Measurements from ENCODE around the gene ARID3A. TPM values are rescaled to one million over a fixed set of nuclear protein-coding genes. Genes with fewer than 3 reads are reported as not detected.
"Not testable (repeated sequence)": the region's sequence is repeated elsewhere in the genome, so short reads cannot be mapped to it uniquely, and the experiment has no call there.

ARID3A gene
- 7.8 and 12.2 TPM in 2 replicates for total RNA-seq (2014; rRNA removed; shearing (Covaris generic); ENCODE audit: low replicate concordance)

GRCh38 chr19:925526-926322, at the start of gene ARID3A:
ARID3A (plus strand) TSS chr19:926035; CDS start chr19:929529, 3,494 bp downstream.
- peak; percentile 69 for DNase-seq (ENCODE audit: low read depth)
- in situ Hi-C loops (cut with HindIII; ENCODE audit: low pct_unique_long_range_greater_than_20kb, low sequenced_read_pairs), result no loop called here

GRCh38 chr19:876089-876488, 49.7 kb upstream of the ARID3A start:
- no peak for DNase-seq (ENCODE audit: low read depth)
- in situ Hi-C loops (cut with HindIII; ENCODE audit: low pct_unique_long_range_greater_than_20kb, low sequenced_read_pairs), result no loop called here

- in situ Hi-C loops (cut with HindIII; ENCODE audit: low pct_unique_long_range_greater_than_20kb, low sequenced_read_pairs), result no loop called here
- DNase-seq (ENCODE audit: low read depth), result no peak
Observed at GRCh38 chr19:876780-877314, 49.0 kb upstream of the ARID3A start.

GRCh38 chr19:877992-878660, 47.7 kb upstream of the ARID3A start:
- DNase-seq (ENCODE audit: low read depth); in situ Hi-C loops (cut with HindIII; ENCODE audit: low pct_unique_long_range_greater_than_20kb, low sequenced_read_pairs): not testable (repeated sequence)

- in situ Hi-C loops (cut with HindIII; ENCODE audit: low pct_unique_long_range_greater_than_20kb, low sequenced_read_pairs); DNase-seq (ENCODE audit: low read depth): not testable (repeated sequence)
Observed at GRCh38 chr19:878751-879561, 46.9 kb upstream of the ARID3A start.

GRCh38 chr19:879711-880438, 46.0 kb upstream of the ARID3A start:
- in situ Hi-C loops (cut with HindIII; ENCODE audit: low pct_unique_long_range_greater_than_20kb, low sequenced_read_pairs), result no loop called here

GRCh38 chr19:881385-882071, 44.3 kb upstream of the ARID3A start:
- no peak for DNase-seq (ENCODE audit: low read depth)
- in situ Hi-C loops (cut with HindIII; ENCODE audit: low pct_unique_long_range_greater_than_20kb, low sequenced_read_pairs), result no loop called here

More at GRCh38 chr19:879711-880438, 46.0 kb upstream of the ARID3A start:
- DNase-seq (ENCODE audit: low read depth), result no peak

- no peak for DNase-seq (ENCODE audit: low read depth)
- in situ Hi-C loops (cut with HindIII; ENCODE audit: low pct_unique_long_range_greater_than_20kb, low sequenced_read_pairs), result no loop called here
Observed at GRCh38 chr19:882871-883497, 42.9 kb upstream of the ARID3A start.

- in situ Hi-C loops (cut with HindIII; ENCODE audit: low pct_unique_long_range_greater_than_20kb, low sequenced_read_pairs), result no loop called here
- DNase-seq (ENCODE audit: low read depth), result peak; percentile 56
Observed at GRCh38 chr19:883661-884211, 42.1 kb upstream of the ARID3A start.

GRCh38 chr19:884420-885211, 41.2 kb upstream of the ARID3A start:
- in situ Hi-C loops (cut with HindIII; ENCODE audit: low pct_unique_long_range_greater_than_20kb, low sequenced_read_pairs), result no loop called here
- no peak for DNase-seq (ENCODE audit: low read depth)

GRCh38 chr19:885536-886224, 40.2 kb upstream of the ARID3A start:
- no peak for DNase-seq (ENCODE audit: low read depth)
- in situ Hi-C loops (cut with HindIII; ENCODE audit: low pct_unique_long_range_greater_than_20kb, low sequenced_read_pairs), result no loop called here

GRCh38 chr19:887072-887471, 38.8 kb upstream of the ARID3A start:
- in situ Hi-C loops (cut with HindIII; ENCODE audit: low pct_unique_long_range_greater_than_20kb, low sequenced_read_pairs), result no loop called here
- DNase-seq (ENCODE audit: low read depth), result no peak

GRCh38 chr19:887599-887998, 38.2 kb upstream of the ARID3A start:
- in situ Hi-C loops (cut with HindIII; ENCODE audit: low pct_unique_long_range_greater_than_20kb, low sequenced_read_pairs), result no loop called here
- DNase-seq (ENCODE audit: low read depth), result no peak

GRCh38 chr19:888581-889385, 37.1 kb upstream of the ARID3A start:
- in situ Hi-C loops (cut with HindIII; ENCODE audit: low pct_unique_long_range_greater_than_20kb, low sequenced_read_pairs), result no loop called here
- no peak for DNase-seq (ENCODE audit: low read depth)
